K562 (cell line): ENCODE data around the gene WDR27. TPM values are rescaled to one million over a fixed set of nuclear protein-coding genes. Genes with fewer than 3 reads are reported as not detected.

ENCODE experiments used
- ATAC-seq: fragments of 200-7000 bp; cut with Tn5 transposase; 3 replicates; pipeline ENCODE4 v1.9.1; 2020; ENCODE audit warnings: moderate library complexity
- BruUV-seq: library from RNA; stranded (reverse); fragments of 400-500 nt; replicated peaks from 2 replicates; lab custom pipeline; 2021; lab: Mats Ljungman, UMichigan
- CTCF ChIA-PET: fragments of 300-600 bp; formaldehyde crosslinking; extraction: SDS; loops from one replicate; lab custom pipeline; 2021; ENCODE audit warnings: low intra/inter-chr PET ratio; lab: Yijun Ruan, JAX
- POLR2A ChIA-PET: fragments of 300-600, 350-650 bp; sonication (Branson Sonifier 250); formaldehyde crosslinking; extraction: SDS; loops from one replicate; lab custom pipeline; 2021; ENCODE audit warnings: antibody characterized with exemption, inconsistent platforms; lab: Yijun Ruan, JAX
- DNase-seq, 4 experiments: peaks; one replicate each; pipeline versions ENCODE4 v3.0.0 to v3.0.0-alpha.2; 2011 to 2018; ENCODE audit warnings: low spot score in 3 of 4, mixed read lengths in 3 of 4; ENCODE audit errors: extremely low read depth in 1 of 4
- FAIRE-seq: peaks from 2 replicates; lab custom pipeline; 2011; peaks lifted over from hg19 to GRCh38; lab: Jason Lieb, UNC
- H2AFZ ChIP-seq: 2 replicates; pipeline ENCODE4 v1.6.0; 2011; ENCODE audit warnings: low read depth, low read length, control low read depth, inconsistent platforms
- H3K27ac ChIP-seq: fragments of 200-600 bp; 3 replicates; pipeline ENCODE4 v1.8.0; 2011; ENCODE audit warnings: low read depth, mild to moderate bottlenecking, control low read depth, inconsistent platforms, low read length, moderate library complexity, mixed read lengths; ENCODE audit errors: extremely low read depth
- H3K27me3 ChIP-seq, 2 experiments: fragments of 300-600 bp in 1 of 2; 2 replicates in 1 of 2; 3 replicates in 1 of 2; pipeline versions ENCODE4 v1.6.0 to v1.8.0; 2011; ENCODE audit warnings: inconsistent platforms in 2 of 2, low read length in 2 of 2, mild to moderate bottlenecking in 1 of 2, mixed read lengths in 1 of 2, moderate library complexity in 1 of 2; ENCODE audit not compliant: control insufficient read depth in 2 of 2, insufficient read depth in 2 of 2
- H3K36me3 ChIP-seq: fragments of 300-600 bp; 3 replicates; pipeline ENCODE4 v1.8.0; 2011; ENCODE audit warnings: mild to moderate bottlenecking, low read length, inconsistent platforms; ENCODE audit not compliant: control insufficient read depth, insufficient read depth
- H3K4me1 ChIP-seq, 2 experiments: fragments of 200-600 bp in 1 of 2; replicated peaks in 1 of 2; 2 replicates in 1 of 2; 3 replicates in 1 of 2; pipeline versions ENCODE4 v1.5.1 to v1.8.0; 2011; ENCODE audit warnings: inconsistent platforms in 2 of 2, low read length in 2 of 2, mild to moderate bottlenecking in 1 of 2, mixed read lengths in 1 of 2, moderate library complexity in 1 of 2; ENCODE audit not compliant: control insufficient read depth in 2 of 2, insufficient read depth in 2 of 2
- H3K4me2 ChIP-seq: 2 replicates; pipeline ENCODE4 v1.6.1; 2011; ENCODE audit warnings: low read length, control low read depth, inconsistent platforms, mixed read lengths; ENCODE audit not compliant: insufficient read depth
- H3K4me3 ChIP-seq: fragments of 200-600 bp; sonication (generic), shearing (Covaris generic); 2 replicates; pipeline ENCODE4 v1.5.1; 2016; ENCODE audit warnings: control low read depth, inconsistent platforms
- H3K79me2 ChIP-seq: fragments of 200-600 bp; 3 replicates; pipeline ENCODE4 v1.8.0; 2011; ENCODE audit warnings: low read length, inconsistent platforms; ENCODE audit not compliant: control insufficient read depth, insufficient read depth
- H3K9ac ChIP-seq, 2 experiments: 2 replicates each; pipeline versions ENCODE4 v1.6.0 to v1.6.1; 2011; ENCODE audit warnings: low read depth in 2 of 2, low read length in 2 of 2, control low read depth in 1 of 2, inconsistent platforms in 1 of 2, mild to moderate bottlenecking in 1 of 2, mixed read lengths in 1 of 2; ENCODE audit not compliant: insufficient read depth in 1 of 2
- H3K9me1 ChIP-seq: one replicate; pipeline ENCODE4 v1.6.0; 2011; ENCODE audit warnings: inconsistent platforms, mild to moderate bottlenecking, low read length, moderate library complexity; ENCODE audit not compliant: control insufficient read depth, insufficient read depth
- H3K9me3 ChIP-seq: replicated peaks from 2 replicates; pipeline ENCODE4 v1.5.1; 2011; ENCODE audit warnings: low read depth, low read length, inconsistent platforms; ENCODE audit not compliant: control insufficient read depth, insufficient read depth
- H4K20me1 ChIP-seq: replicated peaks from 2 replicates; pipeline ENCODE4 v1.6.1; 2011; ENCODE audit warnings: low read length, inconsistent platforms, mixed read lengths; ENCODE audit not compliant: control insufficient read depth, insufficient read depth
- BRF1 ChIP-seq: IDR thresholded peaks from 3 replicates; pipeline ENCODE4 v1.6.1; 2011; ENCODE audit warnings: borderline replicate concordance, mild to moderate bottlenecking; ENCODE audit not compliant: insufficient read length; ENCODE audit errors: extremely low read depth
- CBX2 ChIP-seq: fragments of 200-600 bp; sonication (generic); IDR thresholded peaks from one replicate; pipeline ENCODE4 v1.6.1; 2012; ENCODE audit warnings: mild to moderate bottlenecking, low read length, inconsistent platforms; ENCODE audit not compliant: insufficient read depth, poor library complexity, severe bottlenecking
- CREBBP ChIP-seq: IDR thresholded peaks from one replicate; pipeline ENCODE4 v1.6.1; 2012; ENCODE audit warnings: low read depth, mild to moderate bottlenecking, control low read depth, inconsistent platforms, low read length
- ERF ChIP-seq: fragments of 450-650 bp; formaldehyde crosslinking; IDR thresholded peaks from 2 replicates; pipeline ENCODE4 v1.4.0; 2020; ENCODE audit warnings: mild to moderate bottlenecking, mixed read lengths
- EZH2 ChIP-seq: IDR thresholded peaks from 2 replicates; pipeline ENCODE4 v1.6.1; 2012; ENCODE audit warnings: low read depth, mild to moderate bottlenecking, inconsistent platforms, low read length, borderline replicate concordance
- KDM4B ChIP-seq, 2 experiments: fragments of 450-650 bp in 1 of 2; sonication (generic) in 1 of 2; IDR thresholded peaks; 2 replicates each; pipeline ENCODE4 v1.6.1; 2016 to 2017; ENCODE audit warnings: borderline replicate concordance in 2 of 2, antibody characterized with exemption in 1 of 2, low read depth in 1 of 2, mild to moderate bottlenecking in 1 of 2
- MYC ChIP-seq, 2 experiments: fragments of 250-450 bp in 1 of 2; sonication (Bioruptor Pico) in 1 of 2; IDR thresholded peaks; 2 replicates each; pipeline versions ENCODE4 v1.5.1 to v1.6.1; 2012 to 2021; ENCODE audit warnings: low read depth in 2 of 2, borderline replicate concordance in 1 of 2, improper control_type of control experiment in 1 of 2, low read length in 1 of 2, mild to moderate bottlenecking in 1 of 2, moderate library complexity in 1 of 2
- NCOA1 ChIP-seq: fragments of 450-650 bp; IDR thresholded peaks from 2 replicates; pipeline ENCODE4 v1.6.1; 2016; ENCODE audit warnings: low read depth
- RBM17 ChIP-seq: fragments of 200-400 bp; formaldehyde crosslinking; IDR thresholded peaks from 2 replicates; pipeline ENCODE4 v1.6.1; 2017; ENCODE audit warnings: low read depth, mild to moderate bottlenecking, low read length, borderline replicate concordance
- U2AF2 ChIP-seq: fragments of 200-400 bp; formaldehyde crosslinking; optimal IDR thresholded peaks from 2 replicates; pipeline ENCODE3; 2017; ENCODE audit warnings: low read depth, mild to moderate bottlenecking, low read length
- ZNF239 ChIP-seq: fragments of 250-450 bp; sonication (Bioruptor Pico); IDR thresholded peaks from 2 replicates; pipeline ENCODE4 v1.4.0; 2020; ENCODE audit warnings: mild to moderate bottlenecking
- WGBS: fragments of 100-300 bp; shearing (Covaris generic); methylation state at CpG from one replicate; pipeline ENCODE4 v1.1.6; 2016; ENCODE audit warnings: low coverage, mixed read lengths; ENCODE audit not compliant: insufficient coverage; ENCODE audit errors: missing lambda C conversion rate; 5-methylcytosine and 5-hydroxymethylcytosine counted together
- in situ Hi-C: fragments of 300-500 bp; cut with MboI; formaldehyde crosslinking; loops from 4 replicates; pipeline ENCODE4 v1.15.0; 2018; ENCODE audit warnings: inconsistent platforms, mixed read lengths
- intact Hi-C: fragments of 100-400 bp; cut with micrococcal nuclease; formaldehyde crosslinking; loops from 2 replicates; pipeline ENCODE4 v1.14.2; 2022
- polyA plus RNA-seq, 8 experiments: library from polyadenylated mRNA; depleted of rRNA in 4 of 8; stranded (reverse) in 5 of 8; unstranded in 3 of 8; fragments of >200 nt; fragmentation: Nextera tagmentation in 2 of 8; fragmentation: Illumina TruSeq in 1 of 8; extraction: Ambion mirVana in 2 of 8; extraction: Trizol in 1 of 8; gene quantifications; 2 replicates each; pipeline versions ENCODE4 v1.2.1 to v1.2.3, GENCODE V29; 2011 to 2014; ENCODE audit warnings: inconsistent platforms in 1 of 8, missing spikeins in 1 of 8
- total RNA-seq, 7 experiments: library from RNA; depleted of rRNA in 6 of 7; stranded (reverse); fragments of >200 nt in 6 of 7; fragmentation: Illumina TruSeq in 2 of 7; extraction: Trizol in 2 of 7; gene quantifications; 2 replicates each; pipeline versions ENCODE4 v1.2.1 to v1.2.3, GENCODE V29; 2011 to 2021; ENCODE audit warnings: low replicate concordance in 1 of 7

The WDR27 gene
- total and polyA plus RNA-seq, 9 of the 15 experiments (the other 6 are each of a cell fraction or from before 2014, with no cell fraction given) = 4.3 to 77.2 (median 22.7) TPM

DNA sequence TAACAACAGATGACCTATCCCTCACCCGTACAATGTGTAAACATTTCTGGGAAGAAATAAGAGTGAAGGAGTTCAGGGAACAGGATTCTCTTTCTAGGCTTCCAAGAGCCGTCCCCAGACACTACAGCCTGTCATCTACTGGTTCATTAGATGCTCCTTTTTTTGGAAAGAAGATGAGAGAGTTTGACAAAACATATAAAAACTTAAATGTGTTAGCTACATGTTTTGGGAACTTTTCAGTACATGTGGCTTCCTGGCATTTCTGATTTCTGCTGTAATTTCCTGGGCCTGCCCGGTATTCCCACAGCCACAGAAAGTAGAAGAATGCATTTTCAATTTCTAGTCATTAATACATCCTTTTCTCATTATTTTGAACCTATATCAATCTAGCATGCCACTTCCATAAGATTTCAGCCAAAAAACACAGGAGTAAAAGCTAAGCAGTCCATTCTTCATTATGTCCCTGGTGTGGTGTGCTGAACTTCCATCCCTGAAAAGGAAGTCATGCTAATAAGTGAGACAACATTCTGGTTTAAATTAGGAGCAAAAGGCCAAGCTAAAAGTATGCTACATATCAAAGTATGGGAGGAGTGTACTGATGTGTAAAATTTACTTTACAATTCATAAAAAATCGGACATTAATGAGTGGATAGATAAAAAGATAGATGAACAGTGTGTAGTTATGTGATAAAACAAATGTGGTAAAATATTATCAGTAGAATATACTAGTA lies 198.2 kb downstream of the WDR27 start (continued):
- TF ChIP-seq MYC (IDR thresholded peaks at IDR 0.05; ENCODE audit: low read depth, low read length) (no peak), MYC (CRISPR knock-in tag; IDR thresholded peaks at IDR 0.05; ENCODE audit: borderline replicate concordance, low read depth) (no peak), KDM4B (IDR thresholded peaks at IDR 0.05; ENCODE audit: borderline replicate concordance in 2 of 2, low read depth in 1 of 2) (no peak), U2AF2 (no peak), CBX2 (no peak), NCOA1 (no peak), ZNF239 (CRISPR knock-in tag) (no peak), ERF (CRISPR knock-in tag) (no peak)

GRCh38 chr6:169502445-169502844 lies 199.4 kb downstream of the WDR27 start:
- no peaks in the 10 kb centered on the region for H3K79me2 ChIP-seq
- 10% methylated on average over 22 of the region's 22 CpGs for WGBS
- no peak overlapping the region for H3K4me2 ChIP-seq
- no TSS peak for BruUV-seq
- H3K9ac ChIP-seq = no peak overlapping the region
- no peak for DNase-seq
- no peaks in the 10 kb centered on the region for H3K9me3 ChIP-seq
- in situ Hi-C loops = loop anchor here (10.0 kb wide), 1 partner anchor 518 kb away; no protein-coding TSS in a partner anchor
- intact Hi-C loops = no loop called here
- ChIA-PET POLR2A (no interaction called here), CTCF (no interaction called here)
- TF ChIP-seq CREBBP = no peak
- TF ChIP-seq RBM17 = no peak
- no peak for TF ChIP-seq EZH2
- TF ChIP-seq BRF1 = no peak
- no peak overlapping the region for H2AFZ ChIP-seq
- H3K4me3 ChIP-seq = no peak overlapping the region
- no peaks in the 10 kb centered on the region for H3K36me3 ChIP-seq
- FAIRE-seq = no peak
- H3K27ac ChIP-seq = no peak overlapping the region
- no peaks in the 10 kb centered on the region for H3K9me1 ChIP-seq
- no peaks in the 10 kb centered on the region; the same call in 1 of the 2 replicates for H4K20me1 ChIP-seq
- peaks cover 24 to 38% of the 10 kb centered on the region in 2 experiments; a peak in 4 of 5 replicates for H3K27me3 ChIP-seq
- ATAC-seq = no peak
- peaks cover 0 to 5% of the 10 kb centered on the region in 2 experiments; a peak in 1 of 5 replicates for H3K4me1 ChIP-seq
